Raji (cell line): ENCODE results near the gene UPK1A.

Experiments
- POLR2A ChIP-seq: IDR thresholded peaks from 2 replicates; pipeline ENCODE4 v1.6.1; 2011; ENCODE audit warnings: low read depth, low read length, control low read depth; ENCODE audit not compliant: insufficient read depth

The UPK1A gene

DNA sequence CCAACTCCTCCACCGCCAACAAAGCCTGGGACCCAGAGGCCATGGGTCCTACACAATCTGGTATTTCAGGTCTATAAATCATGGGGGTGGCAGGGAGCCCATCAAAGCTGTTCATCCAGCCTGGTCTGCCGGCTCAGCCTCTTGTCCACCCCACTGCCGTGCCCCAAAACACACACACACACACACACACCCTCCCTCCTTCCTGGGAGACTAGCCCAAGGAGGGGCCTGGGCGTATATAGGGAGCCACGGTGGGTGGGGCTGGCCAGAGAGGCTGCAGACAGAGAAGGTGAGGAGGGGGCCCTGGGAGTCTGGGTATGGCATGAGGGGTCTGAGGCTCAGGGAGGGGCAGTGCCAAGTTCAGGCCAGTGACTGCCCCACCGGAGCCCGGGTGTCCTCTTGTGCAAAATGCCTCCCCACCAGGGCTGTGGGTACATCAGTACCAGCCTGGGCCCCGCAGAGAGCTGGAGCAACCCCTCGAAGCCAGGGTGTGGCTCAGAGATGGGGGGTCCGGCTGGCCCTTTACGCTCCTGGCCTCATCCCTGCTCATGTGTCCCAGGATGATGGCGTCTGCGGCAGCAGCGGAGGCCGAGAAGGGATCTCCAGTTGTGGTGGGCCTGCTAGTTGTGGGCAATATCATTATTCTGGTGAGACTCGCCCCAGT is at the start of gene UPK1A:
Gene UPK1A (plus strand): TSS at position 267 of the 663 bp plus-strand sequence. CDS start 296 bp downstream, at position 563.
- TF ChIP-seq POLR2A = no peak

DNA sequence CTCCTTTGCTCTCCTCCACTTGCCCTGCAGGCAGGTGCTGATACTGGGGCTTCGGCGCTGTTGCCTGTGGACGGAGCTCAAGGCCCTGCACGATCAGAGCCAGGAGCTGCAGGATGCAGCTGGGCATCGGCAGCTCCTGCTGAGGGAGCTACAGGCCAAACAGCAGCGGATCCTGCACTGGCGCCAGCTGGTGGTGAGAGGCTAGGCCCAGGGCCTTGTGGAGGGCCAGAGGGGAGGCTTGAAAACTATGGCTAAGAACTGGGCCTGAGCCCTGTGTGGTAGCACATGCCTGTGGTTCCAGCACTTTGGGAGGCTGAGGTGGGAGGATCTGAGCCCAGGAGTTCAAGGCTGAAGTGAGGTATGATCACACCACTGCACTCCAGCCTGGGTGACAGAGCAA is 47.5 kb upstream of the UPK1A start:
- no peak for TF ChIP-seq POLR2A

DNA sequence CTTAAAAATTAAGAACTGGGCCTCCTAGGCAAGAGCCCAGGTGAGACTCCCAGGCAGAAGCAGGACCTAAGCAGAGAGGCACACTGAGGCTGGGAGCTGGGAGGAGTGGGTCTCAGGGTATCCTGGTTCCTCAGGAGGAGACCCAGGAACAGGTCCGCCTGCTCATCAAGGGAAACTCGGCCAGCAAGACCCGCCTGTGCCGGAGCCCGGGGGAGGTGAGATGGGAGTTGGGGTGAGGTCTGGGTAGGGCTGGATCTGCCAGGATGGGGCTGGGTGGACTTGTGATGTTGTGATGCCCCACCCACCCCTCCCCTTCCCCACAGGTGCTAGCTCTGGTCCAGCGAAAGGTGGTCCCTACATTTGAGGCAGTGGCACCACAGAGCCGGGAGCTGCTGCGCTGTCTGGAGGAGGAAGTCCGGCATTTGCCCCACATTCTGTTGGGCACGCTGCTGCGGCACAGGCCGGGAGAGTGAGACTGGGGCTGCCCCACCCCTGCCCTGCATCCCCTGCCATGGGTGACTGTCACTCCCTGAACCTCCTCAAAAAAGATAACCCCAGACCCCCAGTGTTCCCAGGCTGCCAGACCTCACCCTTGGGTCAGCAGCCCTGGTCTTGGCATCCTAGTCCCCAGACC is 46.9 kb upstream of the UPK1A start:
- TF ChIP-seq POLR2A = no peak

DNA sequence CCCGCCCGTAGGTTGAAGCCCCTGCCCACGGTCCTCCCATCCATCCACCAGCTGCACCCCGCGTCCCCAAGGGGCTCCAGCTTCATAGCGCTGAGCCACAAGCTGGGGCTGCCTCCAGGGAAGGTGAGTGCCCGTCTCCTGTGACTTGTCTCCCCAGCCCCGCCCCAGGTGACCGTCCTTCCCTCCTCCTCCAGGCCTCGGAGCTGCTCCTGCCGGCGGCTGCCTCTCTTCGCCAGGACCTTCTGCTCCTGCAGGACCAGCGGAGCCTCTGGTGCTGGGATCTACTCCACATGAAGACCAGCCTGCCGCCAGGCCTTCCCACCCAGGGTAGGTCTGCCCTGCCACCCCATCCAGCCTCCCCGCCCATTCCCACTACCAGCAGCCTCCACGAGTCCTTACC is 46.3 kb upstream of the UPK1A start:
- no peak for TF ChIP-seq POLR2A

DNA sequence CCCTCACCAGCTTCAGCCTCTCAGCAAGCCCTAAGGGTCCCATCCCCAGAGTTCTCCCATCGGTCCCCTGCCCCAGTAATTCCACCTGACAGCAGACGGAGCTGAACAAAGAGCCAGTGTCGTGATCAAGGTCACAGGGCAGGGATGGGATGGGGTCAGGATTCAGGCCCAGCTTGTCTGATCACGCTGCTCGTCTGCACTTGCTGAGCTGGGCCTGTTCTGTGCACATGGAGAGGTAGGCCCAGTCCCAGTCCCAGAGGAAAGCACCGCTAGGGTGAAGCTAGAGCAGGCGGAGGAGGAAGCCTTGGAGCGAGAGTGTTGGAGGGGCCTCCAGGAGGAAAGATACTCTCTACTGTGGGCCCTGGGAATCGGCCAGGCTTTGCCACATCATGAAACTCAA is 44.6 kb upstream of the UPK1A start:
- TF ChIP-seq POLR2A = no peak

DNA sequence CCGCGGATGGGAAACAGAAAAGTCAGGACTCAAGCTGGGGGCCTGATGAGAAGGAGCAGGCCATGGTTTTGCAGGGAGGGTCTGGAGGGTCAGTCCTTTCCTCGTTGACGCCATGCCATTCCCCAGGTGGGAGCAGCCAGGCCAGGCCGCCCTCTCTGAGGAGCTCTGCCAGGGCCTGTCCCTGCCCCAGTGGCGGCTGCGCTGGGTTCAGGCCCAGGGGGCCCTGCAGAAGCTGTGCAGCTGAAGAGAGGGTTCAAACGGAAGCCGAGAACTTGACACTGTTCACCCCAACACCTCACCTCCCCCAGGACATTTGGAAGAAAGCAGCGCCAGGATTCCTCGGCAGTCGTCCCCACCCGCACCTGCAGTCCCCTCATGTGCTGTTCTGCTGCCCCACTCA is 43.6 kb upstream of the UPK1A start:
- TF ChIP-seq POLR2A = no peak

DNA sequence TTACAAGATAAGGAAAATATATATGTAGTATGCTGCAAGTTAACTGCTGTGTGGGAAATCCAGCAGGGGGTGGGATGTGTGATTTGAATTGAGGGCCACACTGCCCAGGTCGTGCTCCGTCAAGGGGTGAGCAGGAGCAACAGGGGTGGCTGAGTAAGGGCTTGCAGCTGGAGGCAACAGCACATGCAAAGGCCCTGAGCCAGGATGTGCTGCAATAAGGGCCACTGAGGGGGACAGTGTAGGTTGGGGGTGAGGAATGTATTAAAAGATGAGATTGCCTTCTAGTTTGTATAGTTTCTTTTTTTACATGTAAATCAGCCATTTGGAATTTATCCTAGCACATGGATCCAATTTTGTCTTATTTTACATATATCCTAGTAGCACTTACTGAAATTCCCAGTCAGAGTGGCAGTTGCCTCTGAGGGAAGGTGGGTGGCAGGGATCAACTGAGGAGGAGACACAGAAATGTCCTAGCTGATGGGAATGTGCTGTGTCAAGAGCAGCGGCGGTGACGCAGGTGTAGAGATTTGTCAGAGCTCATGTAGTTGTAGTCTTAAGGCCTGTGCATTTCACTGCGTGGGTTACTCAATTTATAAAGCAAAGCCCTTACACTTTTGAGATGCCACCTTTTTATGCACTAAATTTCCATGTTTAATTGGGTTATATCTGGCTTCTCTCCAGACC is 42.8 kb upstream of the UPK1A start:
- TF ChIP-seq POLR2A = no peak

DNA sequence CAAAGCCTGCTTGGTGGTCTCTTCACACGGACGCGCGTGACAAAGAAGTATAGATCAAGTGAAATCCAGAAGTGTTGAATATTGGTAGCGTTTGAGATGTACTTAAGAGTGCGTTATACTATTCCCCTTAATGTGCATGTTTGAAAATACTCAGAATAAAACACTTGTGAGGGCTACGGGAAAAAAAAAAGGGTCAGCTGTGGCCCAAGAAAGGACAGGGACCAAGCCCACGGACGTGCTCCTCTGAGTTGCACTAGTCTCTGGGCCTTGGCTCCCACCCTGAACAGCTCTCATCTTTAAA is 38.1 kb upstream of the UPK1A start:
- TF ChIP-seq POLR2A = no peak

DNA sequence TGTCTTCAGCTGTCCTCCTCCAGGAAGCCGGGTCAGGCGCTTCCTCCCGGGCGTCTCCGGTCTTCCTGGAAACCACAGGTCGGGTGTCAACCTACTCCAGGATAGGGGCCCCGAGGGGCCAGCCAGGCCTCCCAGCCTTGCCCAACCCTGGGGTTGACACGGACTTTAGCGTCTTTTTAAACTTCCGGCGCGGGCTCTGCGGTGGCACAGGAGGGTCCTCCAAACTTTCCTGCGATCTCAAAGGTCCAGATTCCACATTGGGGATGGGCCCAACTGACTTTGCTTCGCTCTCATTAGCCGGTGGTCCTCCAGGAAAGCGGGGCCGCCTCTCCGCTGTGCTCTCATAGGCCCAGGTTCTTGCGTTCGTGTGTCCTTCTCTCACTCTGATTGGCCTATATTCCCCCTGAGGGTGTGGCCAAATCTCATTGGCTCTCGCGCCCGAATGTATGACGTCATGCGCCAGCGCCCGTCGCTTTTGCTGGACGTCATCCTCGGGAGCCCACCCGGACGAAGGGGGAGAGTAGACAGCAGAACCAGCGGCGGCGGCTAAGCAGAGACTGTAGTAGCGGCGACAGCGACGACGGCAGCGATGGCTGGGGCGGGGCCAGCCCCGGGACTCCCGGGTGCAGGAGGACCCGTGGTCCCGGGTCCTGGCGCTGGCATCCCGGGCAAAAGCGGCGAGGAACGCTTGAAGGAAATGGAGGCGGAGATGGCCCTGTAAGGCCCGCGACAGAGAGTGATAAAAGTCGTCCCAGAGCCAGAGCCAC is 37.6 kb upstream of the UPK1A start, which contains the start of gene RBM42:
Gene RBM42 (plus strand): TSS at position 472 of the 767 bp plus-strand sequence. CDS start 118 bp downstream, at position 590.
- TF ChIP-seq POLR2A = peak; percentile 63

DNA sequence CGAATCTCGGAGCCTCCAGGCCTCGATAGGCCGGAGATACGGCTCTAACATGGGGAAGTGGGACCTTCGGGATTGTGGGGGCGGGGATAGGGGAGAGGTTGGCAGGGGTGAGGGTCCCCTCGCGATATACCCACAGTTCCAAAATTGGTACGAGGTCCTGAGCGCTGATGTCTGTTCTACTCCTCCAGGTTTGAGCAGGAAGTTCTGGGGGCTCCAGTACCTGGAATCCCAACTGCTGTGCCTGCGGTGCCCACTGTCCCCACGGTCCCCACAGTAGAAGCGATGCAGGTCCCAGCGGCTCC is 37.0 kb upstream of the UPK1A start:
- no peak for TF ChIP-seq POLR2A

DNA sequence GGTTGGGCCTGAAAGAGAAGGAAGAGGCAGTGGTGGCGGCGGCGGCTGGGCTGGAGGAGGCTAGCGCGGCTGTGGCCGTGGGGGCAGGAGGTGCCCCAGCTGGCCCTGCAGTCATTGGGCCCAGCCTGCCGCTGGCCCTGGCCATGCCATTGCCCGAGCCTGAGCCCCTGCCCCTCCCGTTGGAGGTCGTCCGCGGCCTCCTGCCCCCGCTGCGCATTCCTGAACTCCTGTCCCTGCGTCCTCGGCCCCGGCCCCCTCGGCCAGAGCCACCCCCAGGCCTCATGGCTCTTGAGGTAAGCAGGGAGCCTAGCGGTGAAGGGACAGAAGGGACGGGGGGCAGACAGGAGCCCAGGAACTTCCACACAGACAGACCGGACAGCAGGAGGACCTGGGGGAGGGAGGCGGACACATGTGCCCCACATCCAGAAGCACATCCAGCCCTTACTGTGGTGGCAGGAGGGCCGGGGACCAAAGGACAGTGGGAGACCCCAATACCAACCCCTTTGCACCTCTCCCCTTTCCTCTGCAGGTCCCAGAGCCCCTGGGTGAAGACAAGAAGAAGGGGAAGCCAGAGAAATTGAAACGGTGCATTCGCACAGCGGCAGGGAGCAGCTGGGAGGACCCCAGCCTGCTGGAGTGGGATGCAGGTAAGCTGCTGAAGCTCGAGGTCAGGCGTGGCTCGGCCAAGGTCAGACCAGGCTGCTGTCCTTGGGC is 32.4 kb upstream of the UPK1A start:
- no peak for TF ChIP-seq POLR2A

DNA sequence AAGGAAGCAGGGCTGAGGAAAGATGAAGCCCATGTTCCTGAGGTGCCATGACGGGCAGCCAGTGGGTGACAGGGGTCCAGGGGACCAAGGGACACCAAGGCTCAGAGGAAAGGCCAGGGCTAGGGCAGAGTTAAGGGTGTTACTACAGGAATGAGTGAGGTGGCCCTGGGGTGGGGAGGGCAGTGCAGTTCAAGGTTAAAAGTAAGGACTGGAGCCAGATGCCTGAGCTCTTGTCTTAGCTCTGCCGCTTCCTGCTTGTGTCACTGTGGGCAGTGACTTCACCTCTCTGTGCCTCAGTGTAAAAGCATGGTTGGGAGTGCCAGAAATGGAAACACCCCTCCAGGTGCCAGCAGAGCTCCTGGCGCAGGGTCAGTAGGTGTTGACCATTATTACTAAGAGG is 29.7 kb upstream of the UPK1A start:
- no peak for TF ChIP-seq POLR2A

DNA sequence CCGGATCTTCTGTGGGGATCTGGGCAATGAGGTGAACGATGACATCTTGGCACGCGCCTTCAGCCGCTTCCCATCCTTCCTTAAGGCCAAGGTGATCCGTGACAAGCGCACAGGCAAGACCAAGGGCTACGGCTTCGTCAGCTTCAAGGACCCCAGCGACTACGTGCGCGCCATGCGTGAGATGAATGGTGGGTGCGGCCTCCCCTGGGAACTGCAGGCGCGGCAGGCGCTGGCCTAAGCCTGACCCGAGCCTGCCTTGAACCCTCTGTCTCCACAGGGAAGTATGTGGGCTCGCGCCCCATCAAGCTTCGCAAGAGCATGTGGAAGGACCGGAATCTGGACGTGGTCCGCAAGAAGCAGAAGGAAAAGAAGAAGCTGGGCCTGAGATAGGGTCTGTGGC is 29.2 kb upstream of the UPK1A start:
- no peak for TF ChIP-seq POLR2A

DNA sequence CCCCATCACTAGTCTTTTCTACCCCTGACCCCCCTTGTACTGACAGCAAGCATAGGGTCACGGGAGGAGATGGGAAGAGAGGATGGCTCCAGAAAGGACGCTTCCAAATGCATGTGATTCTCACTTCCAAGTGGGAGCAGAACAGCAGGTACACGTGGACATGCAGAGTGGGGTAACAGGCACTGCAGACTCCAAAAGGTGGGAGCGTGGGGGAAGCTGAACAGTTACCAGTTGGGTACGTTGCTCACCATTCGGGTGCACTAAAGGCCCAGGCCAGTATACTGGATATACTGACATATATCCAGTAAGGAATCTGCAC is 27.0 kb upstream of the UPK1A start:
- TF ChIP-seq POLR2A = no peak

DNA sequence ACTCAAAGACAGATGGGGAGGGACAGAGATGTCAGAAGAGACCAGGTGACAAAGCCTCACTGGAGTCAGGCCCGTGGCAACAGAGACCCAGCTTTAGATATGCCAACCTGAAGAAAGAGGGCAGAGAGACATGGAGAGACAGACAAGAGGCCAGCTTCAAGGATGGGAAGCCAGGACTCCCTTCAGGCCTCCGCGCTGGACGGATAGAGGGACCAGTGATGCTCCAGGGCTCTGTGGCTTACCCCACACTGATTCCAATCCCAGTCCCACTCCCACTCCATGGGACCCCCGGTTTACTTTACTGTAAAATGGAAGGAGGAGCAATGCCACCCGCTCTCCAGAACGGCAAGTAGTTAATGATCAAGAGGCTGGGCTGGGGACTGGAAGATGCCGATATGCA is 26.5 kb upstream of the UPK1A start:
- no peak for TF ChIP-seq POLR2A
